Thyroid gland (tissue), 4 donors: ENCODE results near the gene FHOD3.

Experiments used
- POLR2A ChIP-seq, 2 donors: fragments of 450-650 bp; IDR thresholded peaks; one replicate each; pipeline ENCODE4 v1.6.1; 2017; ENCODE audit warnings: antibody characterized with exemption in 2 of 2, mild to moderate bottlenecking in 2 of 2, moderate library complexity in 1 of 2
- TF ChIP-seq, protein P1 (sequence below), 6 experiments: fragments of 200-600 bp in 3 of 6; fragments of 450-650 bp in 3 of 6; sonication (generic) in 3 of 6; IDR thresholded peaks; one replicate each; pipeline ENCODE4 v1.5.1; 2016 to 2019; ENCODE audit warnings: antibody characterized with exemption in 6 of 6, mild to moderate bottlenecking in 2 of 6, inconsistent platforms in 1 of 6, moderate library complexity in 1 of 6

DNA sequence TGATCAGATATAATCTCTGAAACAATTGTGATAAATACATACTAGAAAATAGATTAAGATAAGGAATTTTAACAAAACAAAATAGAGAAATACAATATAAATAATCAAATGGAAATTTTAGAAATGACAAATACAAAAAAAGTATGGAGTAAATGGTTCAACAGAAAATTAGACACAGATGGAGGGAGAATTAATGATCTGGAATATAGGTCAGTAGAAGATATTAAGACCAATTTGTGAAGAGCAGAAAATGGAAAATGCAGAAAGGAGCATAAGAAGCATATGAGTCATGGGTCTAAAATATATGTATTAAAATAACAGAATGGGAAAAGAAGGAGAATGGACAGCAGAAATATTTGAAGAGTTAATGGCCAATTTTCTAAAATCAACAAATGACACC is 44.4 kb downstream of the FHOD3 start:
- no peak for TF ChIP-seq POLR2A (IDR thresholded peaks at IDR 0.05)
- TF ChIP-seq, protein P1, sequence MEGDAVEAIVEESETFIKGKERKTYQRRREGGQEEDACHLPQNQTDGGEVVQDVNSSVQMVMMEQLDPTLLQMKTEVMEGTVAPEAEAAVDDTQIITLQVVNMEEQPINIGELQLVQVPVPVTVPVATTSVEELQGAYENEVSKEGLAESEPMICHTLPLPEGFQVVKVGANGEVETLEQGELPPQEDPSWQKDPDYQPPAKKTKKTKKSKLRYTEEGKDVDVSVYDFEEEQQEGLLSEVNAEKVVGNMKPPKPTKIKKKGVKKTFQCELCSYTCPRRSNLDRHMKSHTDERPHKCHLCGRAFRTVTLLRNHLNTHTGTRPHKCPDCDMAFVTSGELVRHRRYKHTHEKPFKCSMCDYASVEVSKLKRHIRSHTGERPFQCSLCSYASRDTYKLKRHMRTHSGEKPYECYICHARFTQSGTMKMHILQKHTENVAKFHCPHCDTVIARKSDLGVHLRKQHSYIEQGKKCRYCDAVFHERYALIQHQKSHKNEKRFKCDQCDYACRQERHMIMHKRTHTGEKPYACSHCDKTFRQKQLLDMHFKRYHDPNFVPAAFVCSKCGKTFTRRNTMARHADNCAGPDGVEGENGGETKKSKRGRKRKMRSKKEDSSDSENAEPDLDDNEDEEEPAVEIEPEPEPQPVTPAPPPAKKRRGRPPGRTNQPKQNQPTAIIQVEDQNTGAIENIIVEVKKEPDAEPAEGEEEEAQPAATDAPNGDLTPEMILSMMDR (IDR thresholded peaks at IDR 0.05), result no peak
